Neural progenitor cell (in vitro differentiated cells): ENCODE data around the gene POLR2E. TPM values are rescaled to one million over a fixed set of nuclear protein-coding genes. Genes with fewer than 3 reads are reported as not detected.

ENCODE experiments used
- DNase-seq: peaks from one replicate; pipeline ENCODE4 v3.0.0-alpha.2; 2016; ENCODE audit warnings: low spot score
- H2AFZ ChIP-seq: fragments of 200-600 bp; sonication (generic); replicated peaks from 2 replicates; pipeline ENCODE4 v1.6.1; 2016; ENCODE audit warnings: antibody characterized with exemption
- H3F3A ChIP-seq: fragments of 200-600 bp; sonication (generic); 2 replicates; pipeline ENCODE4 v1.6.1; 2016; ENCODE audit warnings: antibody characterized with exemption, low read depth
- H3K27ac ChIP-seq: fragments of 200-600 bp; sonication (generic); 2 replicates; pipeline ENCODE4 v1.5.1; 2016; ENCODE audit warnings: mild to moderate bottlenecking
- H3K27me3 ChIP-seq: fragments of 200-600 bp; sonication (generic); 2 replicates; pipeline ENCODE4 v1.6.1; 2016; ENCODE audit warnings: mild to moderate bottlenecking, moderate library complexity
- H3K36me3 ChIP-seq: fragments of 200-600 bp; sonication (generic); 2 replicates; pipeline ENCODE4 v1.5.1; 2016
- H3K4me1 ChIP-seq: fragments of 200-600 bp; sonication (generic); 2 replicates; pipeline ENCODE4 v1.6.1; 2016; ENCODE audit warnings: mixed run types
- H3K4me2 ChIP-seq: fragments of 200-600 bp; sonication (generic); 2 replicates; pipeline ENCODE4 v1.6.1; 2016
- H3K4me3 ChIP-seq: fragments of 200-600 bp; sonication (generic); 2 replicates; pipeline ENCODE4 v1.5.1; 2016
- H3K79me2 ChIP-seq: fragments of 200-600 bp; sonication (generic); 2 replicates; pipeline ENCODE4 v1.6.1; 2016; ENCODE audit warnings: low read depth
- H3K9ac ChIP-seq: fragments of 200-600 bp; sonication (generic); 2 replicates; pipeline ENCODE4 v1.6.1; 2016
- H3K9me3 ChIP-seq: fragments of 200-600 bp; sonication (generic); 2 replicates; pipeline ENCODE4 v1.5.1; 2016; ENCODE audit warnings: low read depth
- H4K20me1 ChIP-seq: fragments of 200-600 bp; sonication (generic); 2 replicates; pipeline ENCODE4 v1.6.1; 2016; ENCODE audit warnings: low read depth
- H3K27ac Mint-ChIP-seq: 3 replicates; pipeline ENCODE4 v1.8.0; 2021; ENCODE audit warnings: mixed read lengths
- H3K27me3 Mint-ChIP-seq: 2 replicates; pipeline ENCODE4 v1.8.0; 2022; ENCODE audit warnings: low read depth, mild to moderate bottlenecking, inconsistent platforms, moderate library complexity, mixed read lengths; ENCODE audit not compliant: insufficient read depth
- H3K36me3 Mint-ChIP-seq: 3 replicates; pipeline ENCODE4 v1.8.0; 2021; ENCODE audit warnings: mixed read lengths
- H3K4me1 Mint-ChIP-seq: 3 replicates; pipeline ENCODE4 v1.8.0; 2021; ENCODE audit warnings: mixed read lengths
- H3K4me3 Mint-ChIP-seq: 3 replicates; pipeline ENCODE4 v1.8.0; 2021; ENCODE audit warnings: mild to moderate bottlenecking, moderate library complexity, mixed read lengths
- H3K9me3 Mint-ChIP-seq: 3 replicates; pipeline ENCODE4 v1.8.0; 2020; ENCODE audit warnings: mixed read lengths
- EZH2 ChIP-seq: fragments of 200-600 bp; sonication (generic); IDR thresholded peaks from 2 replicates; pipeline ENCODE4 v1.6.1; 2017; ENCODE audit warnings: antibody characterized with exemption, mild to moderate bottlenecking, moderate library complexity
- EZH2phosphoT487 ChIP-seq: fragments of 200-600 bp; sonication (generic); IDR thresholded peaks from 2 replicates; pipeline ENCODE4 v1.6.1; 2017; ENCODE audit warnings: antibody characterized with exemption
- total RNA-seq: library from RNA; depleted of rRNA; stranded (reverse); fragments of >200 nt; gene quantifications from 2 replicates; pipeline ENCODE4 v1.2.3, GENCODE V29; 2015; ENCODE audit warnings: low replicate concordance
- TF ChIP-seq, protein P1 (sequence below): fragments of 200-600 bp; sonication (generic); IDR thresholded peaks from 2 replicates; pipeline ENCODE4 v1.5.1; 2017; ENCODE audit warnings: antibody characterized with exemption, mild to moderate bottlenecking

The POLR2E gene
- total RNA-seq, 1 donor from 2014 or later = 98.8 TPM

DNA sequence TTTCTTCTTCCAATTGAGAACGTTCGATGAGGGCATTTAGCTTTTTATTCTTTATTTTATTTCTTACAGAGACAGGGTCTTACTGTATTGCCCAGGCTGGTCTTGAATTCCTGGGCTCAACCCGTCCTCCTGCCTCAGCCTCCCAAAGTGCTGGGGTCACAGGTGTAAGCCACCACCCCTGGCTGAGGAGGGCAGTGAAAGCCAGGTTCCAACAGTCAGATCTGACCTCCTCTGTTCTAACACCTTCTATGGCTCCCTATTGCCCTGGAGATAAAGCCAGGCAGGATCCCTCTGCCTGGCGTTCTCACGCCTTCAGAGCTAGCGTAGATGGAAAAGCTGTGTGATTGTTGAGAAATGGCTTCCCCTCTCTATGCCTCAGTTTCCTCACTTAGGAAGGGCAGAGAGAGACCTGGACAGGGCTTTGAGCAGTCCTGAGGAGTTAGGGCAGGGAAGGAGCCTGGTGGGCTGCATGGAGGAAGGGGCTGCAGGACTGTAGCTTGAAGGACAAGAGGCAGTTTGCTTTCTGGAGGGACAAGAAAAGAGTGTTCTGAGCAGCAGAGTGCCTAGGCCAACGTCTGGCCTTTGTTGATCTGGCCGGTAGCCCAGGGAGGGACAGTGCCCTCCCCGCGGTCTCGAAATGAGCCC lies 22.7 kb downstream of the POLR2E start:
- Histone ChIP-seq H3K4me2 (no peak overlapping the region), H3K4me1 (peaks cover 1% of the 10 kb centered on the region), H3K27me3 (peaks cover 51% of the 10 kb centered on the region), H3K36me3 (no peaks in the 10 kb centered on the region), H3K4me3 (no peak overlapping the region), H4K20me1 (peaks cover 19% of the 10 kb centered on the region), H3F3A (peaks cover 31% of the 10 kb centered on the region), H3K79me2 (no peaks in the 10 kb centered on the region), H2AFZ (no peak overlapping the region), H3K27ac (no peak overlapping the region), H3K9ac (no peak overlapping the region), H3K9me3 (no peaks in the 10 kb centered on the region)
- Mint-ChIP-seq H3K9me3 (peaks cover 3% of the 10 kb centered on the region), H3K27me3 (peaks cover 30% of the 10 kb centered on the region), H3K27ac (no peak overlapping the region), H3K36me3 (no peaks in the 10 kb centered on the region), H3K4me3 (peak overlapping the region; percentile 81), H3K4me1 (peaks cover 9% of the 10 kb centered on the region)
- TF ChIP-seq EZH2 (no peak), EZH2phosphoT487 (no peak)
- DNase-seq = no peak

DNA sequence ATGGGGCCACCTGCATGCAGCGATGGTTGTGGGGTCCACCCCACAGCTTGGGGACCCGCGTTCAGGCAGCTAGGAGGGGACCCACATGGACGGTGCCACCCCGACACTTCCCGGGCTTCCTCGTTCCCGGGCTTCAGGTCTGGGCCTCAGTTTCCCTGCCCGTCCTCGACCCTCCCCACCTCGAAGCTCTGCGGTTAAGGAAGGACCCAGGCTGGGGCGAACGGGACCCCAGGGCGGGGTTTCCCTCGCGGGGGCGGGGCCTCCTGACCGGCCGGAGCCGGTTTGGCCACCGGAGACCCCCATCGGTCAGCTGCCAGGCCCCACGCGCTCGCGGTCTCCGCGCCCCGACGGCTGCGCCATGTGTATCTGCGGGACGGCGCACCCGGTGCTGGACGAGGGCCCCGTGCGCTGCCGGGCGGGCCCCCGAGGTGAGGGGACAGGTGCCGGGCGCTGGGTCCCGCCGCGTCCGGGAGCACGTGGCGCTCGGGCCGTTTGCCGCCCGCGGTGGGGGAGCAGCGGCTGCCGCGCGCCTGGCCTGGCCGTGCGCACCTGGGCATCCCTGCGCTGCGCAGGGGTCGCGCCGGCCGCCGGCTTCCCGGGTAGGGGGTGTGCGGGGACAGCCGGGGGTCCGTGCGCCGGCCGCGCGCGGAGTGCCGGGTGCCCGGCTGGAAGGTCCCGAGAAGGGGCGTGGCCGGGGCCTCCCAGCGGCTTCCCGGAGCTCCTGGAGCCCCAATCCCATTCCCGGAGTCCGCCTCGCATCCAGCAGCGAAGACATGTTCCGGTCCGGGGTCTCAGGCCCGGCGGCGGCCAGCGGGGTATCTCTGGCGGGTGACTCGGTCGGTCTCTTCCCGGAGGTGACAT lies 24.0 kb downstream of the POLR2E start:
- H3K4me1 ChIP-seq = peaks cover 12% of the 10 kb centered on the region
- peaks cover 30% of the 10 kb centered on the region for H4K20me1 ChIP-seq
- H3K36me3 ChIP-seq = no peaks in the 10 kb centered on the region
- peak; percentile 74 for DNase-seq
- peak; percentile 46 for TF ChIP-seq EZH2phosphoT487
- TF ChIP-seq, protein P1, sequence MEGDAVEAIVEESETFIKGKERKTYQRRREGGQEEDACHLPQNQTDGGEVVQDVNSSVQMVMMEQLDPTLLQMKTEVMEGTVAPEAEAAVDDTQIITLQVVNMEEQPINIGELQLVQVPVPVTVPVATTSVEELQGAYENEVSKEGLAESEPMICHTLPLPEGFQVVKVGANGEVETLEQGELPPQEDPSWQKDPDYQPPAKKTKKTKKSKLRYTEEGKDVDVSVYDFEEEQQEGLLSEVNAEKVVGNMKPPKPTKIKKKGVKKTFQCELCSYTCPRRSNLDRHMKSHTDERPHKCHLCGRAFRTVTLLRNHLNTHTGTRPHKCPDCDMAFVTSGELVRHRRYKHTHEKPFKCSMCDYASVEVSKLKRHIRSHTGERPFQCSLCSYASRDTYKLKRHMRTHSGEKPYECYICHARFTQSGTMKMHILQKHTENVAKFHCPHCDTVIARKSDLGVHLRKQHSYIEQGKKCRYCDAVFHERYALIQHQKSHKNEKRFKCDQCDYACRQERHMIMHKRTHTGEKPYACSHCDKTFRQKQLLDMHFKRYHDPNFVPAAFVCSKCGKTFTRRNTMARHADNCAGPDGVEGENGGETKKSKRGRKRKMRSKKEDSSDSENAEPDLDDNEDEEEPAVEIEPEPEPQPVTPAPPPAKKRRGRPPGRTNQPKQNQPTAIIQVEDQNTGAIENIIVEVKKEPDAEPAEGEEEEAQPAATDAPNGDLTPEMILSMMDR = no peak
- TF ChIP-seq EZH2 = no peak
- peaks cover 38% of the 10 kb centered on the region for H3F3A ChIP-seq
- no peak overlapping the region for H2AFZ ChIP-seq
- peaks cover 32% of the 10 kb centered on the region for H3K27me3 Mint-ChIP-seq
- H3K9ac ChIP-seq = no peak overlapping the region
- H3K27ac ChIP-seq = no peak overlapping the region
- H3K9me3 ChIP-seq = no peaks in the 10 kb centered on the region
- H3K4me3 Mint-ChIP-seq = peak overlapping the region; percentile 81
- H3K27me3 ChIP-seq = peaks cover 64% of the 10 kb centered on the region
- peak overlapping the region; percentile 45 for H3K4me3 ChIP-seq
- no peak overlapping the region for H3K27ac Mint-ChIP-seq
- H3K4me1 Mint-ChIP-seq = peaks cover 9% of the 10 kb centered on the region
- no peaks in the 10 kb centered on the region for H3K36me3 Mint-ChIP-seq
- H3K4me2 ChIP-seq = peak overlapping the region; percentile 83
- H3K79me2 ChIP-seq = no peaks in the 10 kb centered on the region
- H3K9me3 Mint-ChIP-seq = peaks cover 3% of the 10 kb centered on the region

DNA sequence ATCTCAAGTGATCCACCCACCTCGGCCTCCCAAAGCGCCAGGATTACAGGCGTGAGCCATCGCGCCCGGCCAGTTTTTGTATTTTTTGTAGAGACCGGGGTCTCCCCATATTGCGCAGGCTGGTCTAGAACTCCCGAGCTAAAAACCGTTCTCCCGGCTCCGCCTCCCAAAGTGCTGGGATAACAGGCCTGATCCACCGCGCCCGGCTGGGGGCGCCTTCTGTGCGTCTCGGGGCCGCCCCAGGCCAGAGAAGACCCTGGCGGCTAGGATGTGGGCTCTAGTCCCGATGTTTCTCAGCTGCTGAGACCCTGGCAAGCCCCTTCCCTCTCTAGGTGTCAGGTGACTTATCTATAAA lies 24.6 kb downstream of the POLR2E start:
- Mint-ChIP-seq H3K27me3 (peaks cover 32% of the 10 kb centered on the region), H3K27ac (no peak overlapping the region), H3K4me1 (peaks cover 9% of the 10 kb centered on the region), H3K36me3 (no peaks in the 10 kb centered on the region), H3K4me3 (peak overlapping the region; percentile 48), H3K9me3 (peaks cover 3% of the 10 kb centered on the region)
- Histone ChIP-seq H3K79me2 (no peaks in the 10 kb centered on the region), H3K36me3 (no peaks in the 10 kb centered on the region), H3K27me3 (peaks cover 70% of the 10 kb centered on the region), H3K9me3 (no peaks in the 10 kb centered on the region), H4K20me1 (peaks cover 34% of the 10 kb centered on the region), H3K27ac (no peak overlapping the region), H3K4me3 (peak overlapping the region; percentile 45), H2AFZ (no peak overlapping the region), H3K4me1 (peaks cover 12% of the 10 kb centered on the region), H3K9ac (no peak overlapping the region), H3F3A (peaks cover 44% of the 10 kb centered on the region), H3K4me2 (peak overlapping the region; percentile 83)
- TF ChIP-seq EZH2phosphoT487 = no peak
- TF ChIP-seq, protein P1 = peak; percentile 43
- TF ChIP-seq EZH2 = no peak
- DNase-seq = peak; percentile 70
